ENCODE measurements around the gene LIPG. TPM values are rescaled to one million over a fixed set of nuclear protein-coding genes. Genes with fewer than 3 reads are reported as not detected.

LIPG gene
- polyA plus RNA-seq, 1 donor (not counting 4 experiments of a cell fraction or from before 2014, with no cell fraction given): 241 TPM

GRCh38 chr18:49611316-49611715, 49.5 kb downstream of the LIPG start:
- FAIRE-seq: no peak
- H3K27me3 ChIP-seq (ENCODE audit: control insufficient read depth, extremely low read depth, insufficient read depth, low read length): no peaks in the 10 kb centered on the region

GRCh38 chr18:49612515-49613033, 50.7 kb downstream of the LIPG start:
- Histone ChIP-seq H3K4me3 (ENCODE audit: control insufficient read depth in 2 of 3, extremely low read depth in 1 of 3, insufficient read depth in 2 of 3, low read depth in 1 of 3, low read length in 3 of 3) (no peak overlapping the region), H2AFZ (ENCODE audit: control insufficient read depth, low read length) (no peak overlapping the region), H3K4me1 (ENCODE audit: control insufficient read depth, extremely low read depth, insufficient read depth, low read length) (peaks cover 54% of the 10 kb centered on the region), H3K9me3 (ENCODE audit: control insufficient read depth, low read depth, low read length) (no peaks in the 10 kb centered on the region), H3K9me1 (ENCODE audit: control insufficient read depth, extremely low read depth, insufficient read depth, low read length) (no peaks in the 10 kb centered on the region), H3K36me3 (ENCODE audit: control insufficient read depth in 2 of 2, extremely low read depth in 1 of 2, insufficient read depth in 2 of 2, low read length in 2 of 2) (no peaks in the 10 kb centered on the region), H3K79me2 (ENCODE audit: control insufficient read depth, insufficient read depth, low read length) (no peaks in the 10 kb centered on the region), H4K20me1 (ENCODE audit: control insufficient read depth, extremely low read depth, insufficient read depth, low read length) (no peaks in the 10 kb centered on the region), H3K27ac (ENCODE audit: control insufficient read depth, insufficient read depth, low read length) (no peak overlapping the region), H3K9ac (ENCODE audit: control insufficient read depth, extremely low read depth, insufficient read depth, low read length) (no peak overlapping the region), H3K4me2 (ENCODE audit: control insufficient read depth, extremely low read depth, insufficient read depth, low read depth, low read length) (no peak overlapping the region), H3K27me3 (ENCODE audit: control insufficient read depth, extremely low read depth, insufficient read depth, low read length) (no peaks in the 10 kb centered on the region)
- FAIRE-seq: no peak
- dilution Hi-C loops (cut with MboI; ENCODE audit: extremely low pct_ligation_motif_present, low sequenced_read_pairs): no loop called here
- TF ChIP-seq CTCF (optimal IDR thresholded peaks at IDR 0.05 in 1 of 3, IDR thresholded peaks at IDR 0.05 in 1 of 3, conservative IDR thresholded peaks at IDR 0.05 in 1 of 3; ENCODE audit: extremely low read depth in 1 of 3, insufficient read depth in 2 of 3, low read length in 3 of 3) (no peak), EZH2 (IDR thresholded peaks at IDR 0.05; ENCODE audit: low read length) (no peak)
- DNase-seq (ENCODE audit: low read depth, low spot score): no peak

More at GRCh38 chr18:49611316-49611715, 49.5 kb downstream of the LIPG start:
- no peak overlapping the region for H3K27ac ChIP-seq (ENCODE audit: control insufficient read depth, insufficient read depth, low read length)
- no peaks in the 10 kb centered on the region for H3K9me1 ChIP-seq (ENCODE audit: control insufficient read depth, extremely low read depth, insufficient read depth, low read length)
- H3K79me2 ChIP-seq (ENCODE audit: control insufficient read depth, insufficient read depth, low read length): no peaks in the 10 kb centered on the region
- H4K20me1 ChIP-seq (ENCODE audit: control insufficient read depth, extremely low read depth, insufficient read depth, low read length): no peaks in the 10 kb centered on the region
- no peak overlapping the region for H2AFZ ChIP-seq (ENCODE audit: control insufficient read depth, low read length)
- no peak overlapping the region for H3K4me3 ChIP-seq (ENCODE audit: control insufficient read depth in 2 of 3, extremely low read depth in 1 of 3, insufficient read depth in 2 of 3, low read depth in 1 of 3, low read length in 3 of 3)
- no peak overlapping the region for H3K9ac ChIP-seq (ENCODE audit: control insufficient read depth, extremely low read depth, insufficient read depth, low read length)
- no peak for DNase-seq (ENCODE audit: low read depth, low spot score)
- peaks cover 48% of the 10 kb centered on the region for H3K4me1 ChIP-seq (ENCODE audit: control insufficient read depth, extremely low read depth, insufficient read depth, low read length)
- H3K4me2 ChIP-seq (ENCODE audit: control insufficient read depth, extremely low read depth, insufficient read depth, low read depth, low read length): no peak overlapping the region
- no peaks in the 10 kb centered on the region for H3K9me3 ChIP-seq (ENCODE audit: control insufficient read depth, low read depth, low read length)
- dilution Hi-C loops (cut with MboI; ENCODE audit: extremely low pct_ligation_motif_present, low sequenced_read_pairs): no loop called here
- no peaks in the 10 kb centered on the region for H3K36me3 ChIP-seq (ENCODE audit: control insufficient read depth in 2 of 2, extremely low read depth in 1 of 2, insufficient read depth in 2 of 2, low read length in 2 of 2)
- TF ChIP-seq EZH2 (IDR thresholded peaks at IDR 0.05; ENCODE audit: low read length) (no peak), CTCF (optimal IDR thresholded peaks at IDR 0.05 in 1 of 3, IDR thresholded peaks at IDR 0.05 in 1 of 3, conservative IDR thresholded peaks at IDR 0.05 in 1 of 3; ENCODE audit: extremely low read depth in 1 of 3, insufficient read depth in 2 of 3, low read length in 3 of 3) (no peak)

All from keratinocyte (primary cell).